ENCODE results near the gene PHLDB3. TPM values are rescaled to one million over a fixed set of nuclear protein-coding genes. Genes with fewer than 3 reads are reported as not detected.

PHLDB3 gene
- total RNA-seq (10 to 100 TPM in 1 of 10 donors, 1 to 10 TPM in 9; 4.1 to 10.0 (median 7.0) TPM), polyA plus RNA-seq (1 to 10 TPM; 4.0 to 5.7 TPM)
- long read RNA-seq, donor 1, partial matches to known transcripts = 1 of 6 reads
- long read RNA-seq, donor 1, other reads (novel, unspliced or antisense) = 5 of 6 reads
- long read RNA-seq, donor 2, partial matches to known transcripts = 2 of 7 reads
- long read RNA-seq, donor 2, other reads (novel, unspliced or antisense) = 5 of 7 reads
- long read RNA-seq, donor 3, partial matches to known transcripts = 1 of 3 reads
- long read RNA-seq, donor 3, other reads (novel, unspliced or antisense) = 2 of 3 reads

GRCh38 chr19:43504426-43505185 lies at the start of gene PHLDB3:
Gene PHLDB3 (minus strand): TSS chr19:43504746. CDS start chr19:43504118, 628 bp downstream.
- Histone ChIP-seq H3K4me3 (peak within 1 kb of the TSS; percentile 61 to 89 (median 80)), H3K36me3 (peaks cover 0 to 36% (median 0%) of the 10 kb centered on the region in 9 donors), H3K27me3 (no peaks in the 10 kb centered on the region), H3K9me3 (no peaks in the 10 kb centered on the region), H3K4me1 (peaks cover 0 to 35% (median 14%) of the 10 kb centered on the region in 9 donors), H3K27ac (peak within 1 kb of the TSS; percentile 55 to 92 (median 86))
- ATAC-seq (peak; percentile 26 to 63 (median 35)), DNase-seq (peak; percentile 29 to 46)
- intact Hi-C loops (cut with DNase I) = loop anchor here in 6 of 10 donors (5.0 kb wide), 3 partner anchors 37 to 52 kb away; partner anchors contain the start of gene LYPD3 (in 1 of the 6)
- TF ChIP-seq, protein P1, sequence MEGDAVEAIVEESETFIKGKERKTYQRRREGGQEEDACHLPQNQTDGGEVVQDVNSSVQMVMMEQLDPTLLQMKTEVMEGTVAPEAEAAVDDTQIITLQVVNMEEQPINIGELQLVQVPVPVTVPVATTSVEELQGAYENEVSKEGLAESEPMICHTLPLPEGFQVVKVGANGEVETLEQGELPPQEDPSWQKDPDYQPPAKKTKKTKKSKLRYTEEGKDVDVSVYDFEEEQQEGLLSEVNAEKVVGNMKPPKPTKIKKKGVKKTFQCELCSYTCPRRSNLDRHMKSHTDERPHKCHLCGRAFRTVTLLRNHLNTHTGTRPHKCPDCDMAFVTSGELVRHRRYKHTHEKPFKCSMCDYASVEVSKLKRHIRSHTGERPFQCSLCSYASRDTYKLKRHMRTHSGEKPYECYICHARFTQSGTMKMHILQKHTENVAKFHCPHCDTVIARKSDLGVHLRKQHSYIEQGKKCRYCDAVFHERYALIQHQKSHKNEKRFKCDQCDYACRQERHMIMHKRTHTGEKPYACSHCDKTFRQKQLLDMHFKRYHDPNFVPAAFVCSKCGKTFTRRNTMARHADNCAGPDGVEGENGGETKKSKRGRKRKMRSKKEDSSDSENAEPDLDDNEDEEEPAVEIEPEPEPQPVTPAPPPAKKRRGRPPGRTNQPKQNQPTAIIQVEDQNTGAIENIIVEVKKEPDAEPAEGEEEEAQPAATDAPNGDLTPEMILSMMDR (IDR thresholded peaks at IDR 0.05) = no peak
- WGBS, 2 donors = 4% methylated on average over 41 to 42 of the region's 42 CpGs

- intact Hi-C loops (cut with DNase I) = loop anchor here in 3 of 10 donors (10.0 kb wide), 3 partner anchors 91 to 231 kb away; partner anchors contain the start of gene KCNN4 (in 1 of the 3)
- TF ChIP-seq, protein P1 (IDR thresholded peaks at IDR 0.05) = no peak
- peaks cover 4 to 94% (median 19%) of the 10 kb centered on the region in 9 donors for H3K36me3 ChIP-seq
- H3K27me3 ChIP-seq = no peaks in the 10 kb centered on the region
- no peaks in the 10 kb centered on the region for H3K4me1 ChIP-seq
- no peaks in the 10 kb centered on the region for H3K9me3 ChIP-seq
- H3K4me3 ChIP-seq = no peak overlapping the region
- WGBS, 2 donors = 81 to 84% methylated on average over 4 of the region's 4 CpGs
- DNase-seq (no peak), ATAC-seq (no peak)
- no peak overlapping the region for H3K27ac ChIP-seq
These were observed 49.1 kb upstream of the PHLDB3 start for GRCh38 chr19:43553656-43554055.

DNA sequence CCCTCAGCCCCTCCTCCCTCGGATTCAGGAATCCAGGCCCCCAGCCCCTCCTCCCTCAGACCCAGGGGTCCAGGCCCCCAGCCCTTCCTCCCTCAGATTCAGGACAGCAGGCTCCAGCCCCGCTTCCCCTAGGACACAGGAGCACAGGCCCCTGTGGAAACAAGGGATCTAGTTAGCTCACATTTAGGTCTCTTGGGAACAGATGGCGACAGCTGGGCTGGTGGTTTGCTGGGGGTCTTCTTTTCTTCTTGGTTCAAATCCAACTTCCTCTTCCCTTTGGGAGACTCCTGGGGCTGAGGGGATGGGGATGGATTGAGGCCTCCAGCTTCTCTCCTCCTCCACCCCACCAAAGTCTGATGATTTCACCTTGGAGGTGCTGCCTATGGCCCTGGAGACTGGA lies 48.1 kb upstream of the PHLDB3 start:
- ATAC-seq = no peak
- TF ChIP-seq, protein P1 (IDR thresholded peaks at IDR 0.05) = no peak
- H3K36me3 ChIP-seq = peaks cover 4 to 87% (median 19%) of the 10 kb centered on the region in 9 donors
- 81% methylated on average over 3 of the region's 3 CpGs for whole genome bisulfite sequencing, 2 donors
- H3K9me3 ChIP-seq = no peaks in the 10 kb centered on the region
- H3K27me3 ChIP-seq = no peaks in the 10 kb centered on the region
- no peaks in the 10 kb centered on the region for H3K4me1 ChIP-seq
- DNase-seq = no peak
- no peak overlapping the region for H3K4me3 ChIP-seq
- H3K27ac ChIP-seq = no peak overlapping the region
- intact Hi-C loops (cut with DNase I) = loop anchor here in 3 of 10 donors (10.0 kb wide), 3 partner anchors 92 to 232 kb away; partner anchors contain the start of gene KCNN4 (in 1 of the 3)

GRCh38 chr19:43552198-43552450 lies 47.6 kb upstream of the PHLDB3 start:
- no peaks in the 10 kb centered on the region for H3K27me3 ChIP-seq
- intact Hi-C loops (cut with DNase I) = loop anchor here in 3 of 10 donors (10.0 kb wide), 3 partner anchors 93 to 233 kb away; partner anchors contain the start of gene KCNN4 (in 1 of the 3)
- H3K4me3 ChIP-seq = no peak overlapping the region
- H3K27ac ChIP-seq = no peak overlapping the region
- 71 to 82% methylated on average over 3 of the region's 3 CpGs for WGBS, 2 donors
- peaks cover 4 to 86% (median 19%) of the 10 kb centered on the region in 9 donors for H3K36me3 ChIP-seq
- DNase-seq (no peak), ATAC-seq (no peak)
- no peaks in the 10 kb centered on the region for H3K4me1 ChIP-seq
- TF ChIP-seq, protein P1 (IDR thresholded peaks at IDR 0.05) = no peak
- H3K9me3 ChIP-seq = no peaks in the 10 kb centered on the region
